Measurements from ENCODE around the gene KDM4C. TPM values are rescaled to one million over a fixed set of nuclear protein-coding genes. Genes with fewer than 3 reads are reported as not detected.

The KDM4C gene
- total and polyA plus RNA-seq, 8 donors, result 6.7 to 129 (median 79.9) TPM

- 65 to 86% (median 71%) methylated on average over 2 of the region's 2 CpGs for WGBS, 5 donors
- no peak for TF ChIP-seq POLR2A (IDR thresholded peaks at IDR 0.05)
- no peak for TF ChIP-seq CTCF (IDR thresholded peaks at IDR 0.05)
- TF ChIP-seq EP300 (IDR thresholded peaks at IDR 0.05), result no peak
- TF ChIP-seq POLR2AphosphoS5 (IDR thresholded peaks at IDR 0.05), result no peak
- Histone ChIP-seq H3K36me3 (no peaks in the 10 kb centered on the region), H3K27ac (no peak overlapping the region), H3K9me3 (peaks cover 1 to 4% (median 3%) of the 10 kb centered on the region in 4 donors), H3K4me1 (peaks cover 0 to 4% (median 0%) of the 10 kb centered on the region in 4 donors), H3K4me3 (no peak overlapping the region), H3K27me3 (no peaks in the 10 kb centered on the region)
- intact Hi-C loops (cut with DNase I; ENCODE audit: low total_unique reads), result no loop called here
- DNase-seq, result no peak
Observed at GRCh38 chr9:7195526-7195925, 437.8 kb downstream of the KDM4C start.

GRCh38 chr9:7196467-7196866, 438.7 kb downstream of the KDM4C start:
- WGBS, 5 donors, result 70 to 98% (median 91%) methylated on average over 2 of the region's 2 CpGs
- Histone ChIP-seq H3K4me1 (peaks cover 0 to 3% (median 0%) of the 10 kb centered on the region in 4 donors), H3K36me3 (no peaks in the 10 kb centered on the region), H3K4me3 (no peak overlapping the region), H3K9me3 (no peaks in the 10 kb centered on the region), H3K27ac (no peak overlapping the region), H3K27me3 (no peaks in the 10 kb centered on the region)
- TF ChIP-seq POLR2AphosphoS5 (IDR thresholded peaks at IDR 0.05), result no peak
- no peak for TF ChIP-seq POLR2A (IDR thresholded peaks at IDR 0.05)
- no peak for TF ChIP-seq EP300 (IDR thresholded peaks at IDR 0.05)
- no peak for TF ChIP-seq CTCF (IDR thresholded peaks at IDR 0.05)
- intact Hi-C loops (cut with DNase I; ENCODE audit: low total_unique reads), result no loop called here
- DNase-seq, result no peak

DNA sequence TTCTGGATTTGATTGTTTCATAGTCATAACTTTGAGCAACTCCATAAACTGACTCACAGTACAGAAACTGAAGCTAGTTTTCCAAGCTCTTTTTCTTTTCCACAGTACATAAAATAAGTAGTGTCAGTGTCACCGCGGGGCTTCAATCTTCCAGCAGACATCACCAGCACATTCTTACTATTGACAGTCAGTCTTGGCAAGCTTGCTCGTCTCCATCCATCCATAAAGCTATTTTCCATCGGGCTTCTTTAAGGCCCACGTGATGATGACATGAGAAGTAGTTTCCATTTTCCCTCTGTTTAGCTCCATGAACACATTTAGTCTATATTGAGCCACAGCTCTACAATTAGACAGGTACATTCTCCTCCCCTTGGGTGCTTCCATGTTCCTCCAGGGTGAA, 443.4 kb downstream of the KDM4C start:
- H3K27ac ChIP-seq, result no peak overlapping the region
- no peak overlapping the region for H3K4me3 ChIP-seq
- TF ChIP-seq POLR2AphosphoS5 (IDR thresholded peaks at IDR 0.05), result no peak
- TF ChIP-seq EP300 (IDR thresholded peaks at IDR 0.05), result no peak
- no peak for TF ChIP-seq CTCF (IDR thresholded peaks at IDR 0.05)
- TF ChIP-seq POLR2A (IDR thresholded peaks at IDR 0.05), result no peak

GRCh38 chr9:7205806-7206205, 448.0 kb downstream of the KDM4C start:
- TF ChIP-seq POLR2A (IDR thresholded peaks at IDR 0.05) (no peak), EP300 (IDR thresholded peaks at IDR 0.05) (no peak), CTCF (IDR thresholded peaks at IDR 0.05) (no peak), POLR2AphosphoS5 (IDR thresholded peaks at IDR 0.05) (no peak)
- no peaks in the 10 kb centered on the region for H3K36me3 ChIP-seq
- no peak for DNase-seq
- intact Hi-C loops (cut with DNase I; ENCODE audit: low total_unique reads), result no loop called here
- H3K9me3 ChIP-seq, result no peaks in the 10 kb centered on the region
- H3K4me1 ChIP-seq, result no peaks in the 10 kb centered on the region
- 59 to 69% (median 66%) methylated on average over 4 of the region's 4 CpGs for WGBS, 5 donors
- no peak overlapping the region for H3K4me3 ChIP-seq
- H3K27ac ChIP-seq, result no peak overlapping the region
- H3K27me3 ChIP-seq, result no peaks in the 10 kb centered on the region

More for the DNA sequence above, 443.4 kb downstream of the KDM4C start:
- no peaks in the 10 kb centered on the region for H3K4me1 ChIP-seq
- no peak for DNase-seq
- intact Hi-C loops (cut with DNase I; ENCODE audit: low total_unique reads), result no loop called here
- H3K36me3 ChIP-seq, result no peaks in the 10 kb centered on the region
- 88 to 96% (median 94%) methylated on average over 5 of the region's 5 CpGs for WGBS, 5 donors
- no peaks in the 10 kb centered on the region for H3K9me3 ChIP-seq
- H3K27me3 ChIP-seq, result no peaks in the 10 kb centered on the region
